ENCODE results near the gene PGGT1B.
"Not testable (repeated sequence)": the region's sequence is repeated elsewhere in the genome, so short reads cannot be mapped to it uniquely, and the experiment has no call there.

Gene PGGT1B

GRCh38 chr5:115260248-115260647 is 2.4 kb downstream of the PGGT1B start:
- DNase-seq (ENCODE audit: low read depth in 2 of 2), result no peak

DNA sequence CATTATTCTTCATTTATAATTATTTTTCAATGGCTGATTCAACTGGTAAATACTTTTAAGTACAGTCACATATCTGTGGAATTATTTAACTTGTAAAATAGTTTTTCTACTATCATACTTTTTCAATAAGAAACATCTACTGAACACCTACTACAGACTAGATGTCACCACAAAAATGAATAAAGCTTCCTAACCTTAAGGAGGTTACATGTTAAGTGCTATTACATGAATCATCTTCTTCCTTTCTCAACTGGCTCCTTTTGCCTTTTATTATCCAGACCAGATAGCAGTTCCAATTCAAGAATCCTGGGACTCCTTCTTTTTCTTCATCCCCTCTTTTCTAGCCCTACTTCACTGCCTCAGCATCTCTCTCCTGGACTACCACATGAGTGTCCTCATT is 4.7 kb downstream of the PGGT1B start:
- no peak for DNase-seq (ENCODE audit: low read depth in 2 of 2)

GRCh38 chr5:115249379-115249778 is 13.3 kb downstream of the PGGT1B start:
- DNase-seq (ENCODE audit: low read depth in 2 of 2), result not testable (repeated sequence)

DNA sequence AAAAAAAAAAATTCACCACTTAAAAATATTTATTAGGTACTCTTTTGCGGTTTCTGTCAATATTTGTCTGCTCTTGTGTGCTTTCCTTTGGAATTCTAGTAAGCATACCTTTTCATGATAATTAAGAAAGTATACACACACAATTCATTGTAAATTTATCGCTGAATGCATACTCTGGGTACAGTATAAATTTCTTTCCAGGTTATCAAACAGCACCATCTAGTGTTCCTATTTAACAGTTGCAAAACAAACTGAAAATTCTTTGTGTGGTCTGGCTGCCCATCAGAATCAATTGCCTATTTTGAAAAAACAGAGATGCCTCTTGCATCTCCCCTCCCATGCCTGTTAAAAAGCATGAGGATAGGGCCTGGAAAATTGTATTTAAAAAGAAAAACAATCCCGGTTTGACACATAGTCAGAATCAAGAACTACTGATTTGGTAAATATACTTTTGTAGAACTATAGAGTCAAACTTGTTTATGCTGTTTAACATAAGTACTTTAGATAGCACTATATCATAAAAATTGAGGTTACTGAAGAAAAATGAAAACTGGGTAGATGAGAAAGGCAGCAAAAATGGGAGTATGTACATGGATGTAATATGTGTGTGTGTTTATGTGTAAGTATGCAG is 16.2 kb downstream of the PGGT1B start:
- DNase-seq (ENCODE audit: low read depth in 2 of 2), result no peak

DNA sequence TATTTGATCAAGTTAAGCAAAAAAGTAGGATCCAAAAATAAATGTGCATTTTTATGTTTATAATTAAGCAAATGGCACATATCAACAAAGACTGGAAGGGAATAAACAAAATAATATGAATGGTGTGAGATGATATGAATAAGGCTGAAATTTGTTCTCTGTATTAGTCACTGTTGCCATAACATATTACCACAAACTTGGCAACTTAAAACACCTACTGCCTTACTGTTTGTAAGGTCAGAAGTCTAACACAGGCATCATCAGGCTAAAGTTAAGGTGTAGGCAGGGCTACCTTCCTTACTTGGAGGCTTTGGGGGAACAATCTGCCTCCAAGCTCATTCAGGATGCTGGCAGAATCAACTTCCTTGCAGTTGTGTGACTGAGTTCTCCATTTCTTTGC is 19.3 kb downstream of the PGGT1B start:
- no peak for DNase-seq (ENCODE audit: low read depth in 2 of 2)

- no peak for DNase-seq (ENCODE audit: low read depth in 2 of 2)
Observed at GRCh38 chr5:115241881-115242642, 20.6 kb downstream of the PGGT1B start.

- no peak for DNase-seq (ENCODE audit: low read depth in 2 of 2)
Observed at GRCh38 chr5:115237066-115237465, 25.6 kb downstream of the PGGT1B start.

DNA sequence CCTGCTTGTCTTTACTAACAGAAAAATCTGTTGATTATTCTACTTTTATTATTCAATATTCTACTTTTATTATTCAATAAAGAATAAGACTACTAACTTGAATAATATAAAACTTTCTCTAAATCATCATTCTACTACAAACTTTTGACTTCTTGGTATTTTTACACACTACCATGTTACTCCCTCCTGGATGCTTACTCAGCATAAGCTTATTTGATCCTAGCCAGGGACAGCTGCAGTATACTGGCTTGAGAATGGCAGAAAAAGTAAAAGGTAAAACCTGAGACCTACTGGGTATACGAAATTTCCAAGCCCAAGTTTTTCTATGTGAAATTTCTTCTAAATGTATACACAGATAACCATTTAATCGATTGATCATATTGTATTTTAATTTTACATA is 26.1 kb downstream of the PGGT1B start:
- no peak for DNase-seq (ENCODE audit: low read depth in 2 of 2)

GRCh38 chr5:115231598-115231997 is 31.1 kb downstream of the PGGT1B start:
- DNase-seq (ENCODE audit: low read depth in 2 of 2), result no peak

GRCh38 chr5:115229606-115230005 is 33.1 kb downstream of the PGGT1B start:
- no peak for DNase-seq (ENCODE audit: low read depth in 2 of 2)

GRCh38 chr5:115227281-115227680 is 35.4 kb downstream of the PGGT1B start:
- no peak for DNase-seq (ENCODE audit: low read depth in 2 of 2)

DNA sequence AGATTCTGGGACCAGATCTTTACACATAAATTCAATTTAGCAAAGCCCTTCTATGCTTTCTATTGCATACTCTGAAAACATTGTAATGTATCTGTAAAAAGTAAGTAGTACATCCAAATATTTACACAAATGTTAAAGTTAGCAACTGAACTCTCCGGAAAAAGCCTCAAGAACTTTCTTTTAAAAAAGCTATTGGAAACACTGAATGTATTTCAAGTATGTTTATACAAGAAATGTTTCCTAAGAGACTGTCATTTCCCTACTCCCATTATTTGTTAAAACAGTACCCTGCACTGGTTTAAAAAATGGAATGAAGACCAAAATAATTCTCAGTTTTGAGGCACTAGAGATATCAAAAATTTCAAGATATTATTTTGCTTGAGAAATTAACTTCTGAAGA is 48.1 kb downstream of the PGGT1B start:
- DNase-seq (ENCODE audit: low read depth in 2 of 2), result no peak

DNA sequence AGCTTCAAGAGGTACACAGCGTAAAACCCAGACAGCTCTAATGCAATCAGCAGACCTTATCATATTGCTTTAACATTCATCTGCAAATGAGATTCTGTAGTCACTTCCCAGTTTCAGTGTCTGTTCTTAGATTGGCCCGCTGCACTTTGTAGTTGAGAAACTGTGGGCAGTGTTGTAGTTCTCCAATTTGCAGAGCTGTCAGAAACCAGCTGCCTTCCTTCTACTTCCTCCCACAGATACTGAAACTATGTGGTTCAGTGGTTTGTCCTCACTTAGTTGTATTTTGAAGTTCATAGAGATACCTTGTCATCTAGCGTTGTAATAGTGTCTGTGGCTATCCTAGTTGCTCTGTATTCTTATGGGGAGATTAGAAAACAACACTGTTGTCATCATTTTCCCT is 53.4 kb downstream of the PGGT1B start:
- DNase-seq (ENCODE audit: low read depth in 2 of 2), result peak; percentile 16 to 40

- no peak for DNase-seq (ENCODE audit: low read depth in 2 of 2)
Observed at GRCh38 chr5:115202952-115203351, 59.7 kb downstream of the PGGT1B start.

- no peak for DNase-seq (ENCODE audit: low read depth in 2 of 2)
Observed at GRCh38 chr5:115196161-115196560, 66.5 kb downstream of the PGGT1B start.

GRCh38 chr5:115194676-115195075 is 68.0 kb downstream of the PGGT1B start:
- DNase-seq (ENCODE audit: low read depth in 2 of 2), result no peak

DNA sequence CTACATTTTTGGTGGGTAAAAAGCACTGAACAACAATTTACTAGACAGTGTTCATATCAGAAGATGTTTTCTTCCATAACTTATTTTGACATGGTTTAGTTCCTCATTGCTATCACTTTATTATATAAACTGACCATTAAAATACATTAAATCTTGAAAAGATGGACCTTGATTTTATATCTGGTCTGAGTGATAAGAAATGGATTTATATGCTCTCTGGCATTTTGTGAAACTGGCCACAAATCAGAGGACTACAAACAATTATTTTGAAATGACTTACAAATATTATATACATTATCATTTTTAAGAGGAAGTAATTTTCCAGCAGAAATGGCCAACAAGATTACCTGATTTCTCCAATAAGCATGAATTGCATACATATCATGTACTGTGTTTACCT is 69.4 kb downstream of the PGGT1B start:
- no peak for DNase-seq (ENCODE audit: low read depth in 2 of 2)

- no peak for DNase-seq (ENCODE audit: low read depth in 2 of 2)
Observed at GRCh38 chr5:115192098-115192497, 70.6 kb downstream of the PGGT1B start.

GRCh38 chr5:115191474-115192031 is 71.1 kb downstream of the PGGT1B start:
- DNase-seq (ENCODE audit: low read depth in 2 of 2), result no peak

DNA sequence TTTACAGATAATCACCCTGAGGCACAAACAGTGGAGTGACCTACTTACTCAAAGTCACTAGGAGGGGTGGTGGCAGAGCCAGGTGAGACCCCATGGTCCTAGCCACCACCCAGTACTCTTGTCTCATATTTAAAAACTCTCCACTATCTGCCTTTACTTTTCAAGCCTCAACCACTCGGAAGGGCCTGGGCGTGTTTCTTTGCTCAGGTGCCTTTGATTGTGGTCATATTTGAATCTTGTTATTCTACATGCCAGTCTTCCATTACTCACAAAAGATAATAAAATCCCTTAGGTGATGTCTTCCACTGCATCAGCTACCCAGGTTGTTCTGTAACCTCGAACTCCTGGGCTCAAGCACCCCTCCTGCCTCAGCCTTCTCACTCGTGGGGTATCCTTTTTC is 72.3 kb downstream of the PGGT1B start:
- DNase-seq (ENCODE audit: low read depth in 2 of 2), result no peak

DNA sequence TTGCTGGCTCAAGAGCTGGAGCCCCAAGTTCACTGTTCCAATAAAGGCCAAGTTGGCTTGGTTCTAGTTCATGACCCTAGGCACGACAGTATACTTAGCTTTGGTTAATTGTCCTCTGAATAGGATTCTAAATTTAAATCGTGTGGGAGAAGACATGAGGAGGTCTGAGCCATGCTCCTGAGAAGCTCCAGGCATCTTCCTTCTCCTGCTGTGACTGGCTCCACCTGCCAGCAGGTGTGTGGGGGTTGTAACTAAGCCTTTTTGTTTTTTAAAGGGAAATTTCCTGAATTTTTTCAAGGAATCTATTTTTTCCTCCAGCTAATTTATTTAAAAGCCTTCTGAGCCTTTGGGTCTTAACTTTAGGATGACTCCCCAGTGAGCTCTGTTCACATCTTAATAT is 72.8 kb downstream of the PGGT1B start:
- DNase-seq (ENCODE audit: low read depth in 2 of 2), result no peak

DNA sequence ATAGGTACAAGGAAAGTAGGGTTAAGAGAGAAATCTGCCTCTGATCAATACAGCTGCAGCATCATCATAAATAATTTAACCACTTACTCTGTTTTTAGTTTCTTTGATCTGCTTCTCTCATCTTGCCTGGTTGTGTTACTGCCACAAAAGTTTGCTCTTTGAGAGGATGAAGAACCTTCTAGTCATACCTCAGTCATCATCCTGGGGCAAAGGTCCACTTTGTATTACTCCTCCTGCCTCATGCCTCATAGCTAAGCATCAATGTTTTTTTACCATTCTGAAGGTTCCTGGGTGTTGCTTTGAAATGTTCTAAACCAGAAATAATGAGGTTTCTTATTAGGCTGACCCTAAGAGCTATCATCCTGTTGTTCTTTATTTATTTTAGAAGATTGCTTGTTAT is 75.9 kb downstream of the PGGT1B start:
- DNase-seq (ENCODE audit: low read depth in 2 of 2), result no peak

- DNase-seq (ENCODE audit: low read depth in 2 of 2), result no peak
Observed at GRCh38 chr5:115184770-115185169, 77.9 kb downstream of the PGGT1B start.

All from stimulated activated CD4-positive, alpha-beta T cell treated with anti-CD3 and anti-CD28 coated beads, Interleukin-15, amount 100 ng/mL, for 48 hours (primary cell).